ENCODE measurements around the gene JAML.

JAML gene

DNA sequence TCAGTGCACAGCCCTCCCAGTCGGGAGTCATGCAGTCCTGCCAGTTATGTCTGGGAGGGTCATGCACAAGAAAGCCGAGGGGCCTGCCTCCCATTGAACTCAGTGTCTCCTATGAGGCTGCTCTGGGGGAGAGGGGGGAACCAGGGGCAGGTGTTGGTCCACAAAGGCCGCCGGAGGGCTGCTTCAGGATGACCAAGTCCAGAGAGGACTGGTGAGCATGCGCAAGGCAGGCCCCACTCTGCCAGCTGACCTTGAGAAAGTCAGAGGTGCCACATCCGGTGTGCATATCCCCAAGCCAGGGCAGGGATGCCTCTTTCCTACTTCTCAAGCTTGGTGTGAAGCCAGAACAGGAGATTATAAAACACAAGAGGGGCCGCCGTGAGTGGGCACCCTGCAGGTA is 76.6 kb downstream of the JAML start:
- no peak for TF ChIP-seq JUND (IDR thresholded peaks at IDR 0.05; ENCODE audit: low read depth)
- in situ Hi-C loops (cut with HindIII; ENCODE audit: low pct_unique_long_range_greater_than_20kb, low sequenced_read_pairs) = no loop called here
- DNase-seq (ENCODE audit: low read depth in 1 of 2, low spot score in 1 of 2) = no peak

- no peak for TF ChIP-seq JUND (IDR thresholded peaks at IDR 0.05; ENCODE audit: low read depth)
- in situ Hi-C loops (cut with HindIII; ENCODE audit: low pct_unique_long_range_greater_than_20kb, low sequenced_read_pairs) = no loop called here
- DNase-seq (ENCODE audit: low read depth in 1 of 2, low spot score in 1 of 2) = no peak
These were observed 77.3 kb downstream of the JAML start for GRCh38 chr11:118147502-118147901.

- no peak for TF ChIP-seq JUND (IDR thresholded peaks at IDR 0.05; ENCODE audit: low read depth)
- DNase-seq (ENCODE audit: low read depth in 1 of 2, low spot score in 1 of 2) = no peak
- in situ Hi-C loops (cut with HindIII; ENCODE audit: low pct_unique_long_range_greater_than_20kb, low sequenced_read_pairs) = no loop called here
These were observed 78.3 kb downstream of the JAML start for GRCh38 chr11:118146554-118146953.

- in situ Hi-C loops (cut with HindIII; ENCODE audit: low pct_unique_long_range_greater_than_20kb, low sequenced_read_pairs) = no loop called here
- DNase-seq (ENCODE audit: low read depth in 1 of 2, low spot score in 1 of 2) = peak; percentile 91 to 99
- no peak for TF ChIP-seq JUND (IDR thresholded peaks at IDR 0.05; ENCODE audit: low read depth)
These were observed 79.3 kb downstream of the JAML start for GRCh38 chr11:118145285-118146227.

GRCh38 chr11:118144301-118145268 is 80.2 kb downstream of the JAML start:
- DNase-seq (ENCODE audit: low read depth in 1 of 2, low spot score in 1 of 2) = no peak
- in situ Hi-C loops (cut with HindIII; ENCODE audit: low pct_unique_long_range_greater_than_20kb, low sequenced_read_pairs) = no loop called here
- TF ChIP-seq JUND (IDR thresholded peaks at IDR 0.05; ENCODE audit: low read depth) = no peak
